Skeletal muscle tissue (tissue), 4 donors: Measurements from ENCODE around the gene SELENON. TPM values are rescaled to one million over a fixed set of nuclear protein-coding genes. Genes with fewer than 3 reads are reported as not detected.
"Not testable (repeated sequence)": the region's sequence is repeated elsewhere in the genome, so short reads cannot be mapped to it uniquely, and the experiment has no call there.

ENCODE experiments used
- H3K27ac ChIP-seq: one replicate; pipeline ENCODE4 v1.7.0; 2013; ENCODE audit warnings: mild to moderate bottlenecking, low read depth, low read length, inconsistent platforms
- H3K27me3 ChIP-seq, 3 donors: one replicate each; pipeline ENCODE4 v1.7.0; 2013; ENCODE audit warnings: low read length in 3 of 3; ENCODE audit not compliant: control insufficient read depth in 3 of 3, insufficient read depth in 3 of 3
- H3K36me3 ChIP-seq, 3 donors: one replicate each; pipeline ENCODE4 v1.7.0; 2013; ENCODE audit warnings: low read length in 3 of 3; ENCODE audit not compliant: control insufficient read depth in 3 of 3, insufficient read depth in 3 of 3
- H3K4me1 ChIP-seq, 3 donors: one replicate each; pipeline ENCODE4 v1.7.0; 2013; ENCODE audit warnings: low read length in 3 of 3, mild to moderate bottlenecking in 3 of 3; ENCODE audit not compliant: control insufficient read depth in 3 of 3, insufficient read depth in 3 of 3
- H3K4me3 ChIP-seq, 3 donors: one replicate each; pipeline ENCODE4 v1.7.0; 2013; ENCODE audit warnings: low read length in 3 of 3
- H3K9ac ChIP-seq, 3 donors: one replicate each; pipeline ENCODE4 v1.7.0; 2013; ENCODE audit warnings: low read length in 3 of 3, mild to moderate bottlenecking in 3 of 3, moderate library complexity in 2 of 3, low read depth in 1 of 3
- H3K9me3 ChIP-seq, 3 donors: one replicate each; pipeline ENCODE4 v1.7.0; 2013; ENCODE audit warnings: low read length in 3 of 3; ENCODE audit not compliant: control insufficient read depth in 3 of 3
- total RNA-seq: library from RNA; depleted of rRNA; stranded (reverse); fragments of >200 nt; gene quantifications from one replicate; pipeline ENCODE4 v1.2.3, GENCODE V29; 2014
- donor health status: Osteomylitis.

SELENON gene
- total RNA-seq, 1 donor from 2014 or later = 9.9 TPM

DNA sequence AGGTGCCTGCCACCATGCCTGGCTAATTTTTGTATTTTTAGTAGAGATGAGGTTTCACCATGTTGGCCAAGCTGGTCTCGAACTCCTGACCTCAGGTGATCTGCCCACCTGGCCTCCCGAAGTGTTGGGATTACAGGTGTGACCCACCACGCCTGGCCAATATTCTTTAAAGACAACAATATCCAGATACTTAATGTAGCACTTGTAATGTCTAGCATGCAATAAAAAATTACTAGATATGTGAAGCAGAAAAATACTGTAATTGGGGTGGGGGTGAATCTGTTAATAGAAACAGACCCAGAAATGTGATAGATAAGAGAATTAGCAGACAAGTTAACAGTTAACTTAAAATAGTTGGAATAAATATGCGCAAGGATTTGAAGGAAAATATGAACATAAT lies 39.8 kb downstream of the SELENON start:
- H3K4me3 ChIP-seq, H3K9me3 ChIP-seq, H3K9ac ChIP-seq, H3K27me3 ChIP-seq, H3K27ac ChIP-seq, H3K36me3 ChIP-seq, H3K4me1 ChIP-seq: not testable (repeated sequence)

DNA sequence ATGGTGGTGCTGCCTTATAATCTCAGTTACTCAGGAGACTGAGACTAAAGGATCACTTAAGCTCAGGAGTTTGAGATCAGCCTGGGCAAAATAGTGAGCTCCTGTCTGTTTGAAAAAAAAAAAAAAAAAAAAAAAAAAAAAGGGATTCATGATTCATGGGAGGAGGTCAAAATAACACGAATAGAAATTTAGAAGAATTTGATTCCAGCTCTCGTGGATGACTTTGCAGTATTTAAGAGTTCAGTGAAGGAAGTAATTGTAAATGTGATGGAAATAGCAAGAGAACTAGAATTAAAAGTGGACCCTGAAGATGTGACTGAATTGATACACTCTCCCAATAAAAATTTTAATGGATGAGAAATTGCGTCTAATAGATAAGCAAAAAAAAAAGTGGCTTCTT lies 43.5 kb downstream of the SELENON start:
- H3K27ac ChIP-seq = no peak overlapping the region
- H3K9ac ChIP-seq = no peak overlapping the region
- H3K36me3 ChIP-seq = no peaks in the 10 kb centered on the region
- no peaks in the 10 kb centered on the region for H3K27me3 ChIP-seq
- H3K4me1 ChIP-seq = peaks cover 0 to 6% (median 0%) of the 10 kb centered on the region in 3 donors
- H3K9me3 ChIP-seq = no peaks in the 10 kb centered on the region
- H3K4me3 ChIP-seq = no peak overlapping the region

DNA sequence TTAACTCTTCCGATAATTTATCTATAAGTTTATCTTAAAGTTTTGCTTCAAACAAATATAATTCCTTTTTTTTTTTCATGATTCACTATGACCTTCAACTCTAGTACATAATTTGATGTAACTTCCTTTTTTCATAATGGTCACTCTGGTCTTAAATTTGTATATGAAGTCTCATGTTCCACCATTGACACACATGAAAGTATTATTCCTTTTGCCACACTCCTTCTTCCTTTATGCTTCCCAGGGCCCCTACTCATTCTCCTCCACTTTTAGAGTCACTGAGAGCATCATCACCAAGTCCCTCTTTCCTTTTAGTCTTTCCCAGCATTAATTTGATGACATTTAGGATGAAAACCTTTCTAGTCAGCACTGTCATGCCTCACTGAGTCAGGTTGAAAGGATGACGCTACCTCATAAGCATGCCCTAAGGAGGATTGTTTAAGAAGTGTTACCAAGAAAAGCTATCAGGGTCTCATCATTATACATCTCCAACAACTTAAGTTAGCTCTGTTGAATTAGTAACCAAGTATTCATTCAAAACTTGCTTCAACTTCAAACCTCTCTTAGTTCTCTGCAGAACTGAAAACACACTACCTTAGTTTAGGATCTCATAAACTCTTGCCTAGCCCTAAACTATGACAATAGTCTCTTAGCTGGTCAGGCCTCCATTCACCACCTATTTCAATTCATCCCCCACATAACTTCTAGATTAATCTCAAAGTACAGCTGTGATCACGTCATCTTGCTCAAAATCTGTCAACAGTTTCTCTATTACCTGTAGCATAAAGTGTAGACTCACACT lies 44.7 kb downstream of the SELENON start:
- Histone ChIP-seq H3K36me3 (no peaks in the 10 kb centered on the region), H3K4me1 (peaks cover 0 to 6% (median 0%) of the 10 kb centered on the region in 3 donors), H3K4me3 (no peak overlapping the region), H3K27ac (no peak overlapping the region), H3K27me3 (no peaks in the 10 kb centered on the region), H3K9me3 (no peaks in the 10 kb centered on the region), H3K9ac (no peak overlapping the region)

DNA sequence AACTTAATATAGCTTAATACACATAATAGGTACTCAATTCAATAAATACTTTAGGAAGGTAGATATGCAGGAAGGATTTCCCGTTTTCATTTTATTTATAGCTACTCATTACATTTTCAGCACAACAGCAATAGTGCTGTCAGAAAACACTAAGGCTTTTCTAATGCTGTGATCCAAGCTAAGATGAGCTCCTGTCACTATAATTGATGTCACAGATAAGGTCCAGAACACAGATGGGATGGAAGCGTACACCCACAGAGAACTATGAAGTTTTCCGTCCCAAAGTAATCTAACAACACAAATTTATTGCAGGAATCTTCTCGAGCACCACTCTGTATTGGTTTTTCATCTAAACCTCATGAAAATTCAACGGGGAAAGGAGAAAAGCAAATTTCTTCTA lies 45.7 kb downstream of the SELENON start:
- Histone ChIP-seq H3K4me3 (no peak overlapping the region), H3K36me3 (no peaks in the 10 kb centered on the region), H3K27ac (no peak overlapping the region), H3K9ac (no peak overlapping the region), H3K4me1 (peaks cover 0 to 6% (median 0%) of the 10 kb centered on the region in 3 donors), H3K9me3 (no peaks in the 10 kb centered on the region), H3K27me3 (no peaks in the 10 kb centered on the region)

DNA sequence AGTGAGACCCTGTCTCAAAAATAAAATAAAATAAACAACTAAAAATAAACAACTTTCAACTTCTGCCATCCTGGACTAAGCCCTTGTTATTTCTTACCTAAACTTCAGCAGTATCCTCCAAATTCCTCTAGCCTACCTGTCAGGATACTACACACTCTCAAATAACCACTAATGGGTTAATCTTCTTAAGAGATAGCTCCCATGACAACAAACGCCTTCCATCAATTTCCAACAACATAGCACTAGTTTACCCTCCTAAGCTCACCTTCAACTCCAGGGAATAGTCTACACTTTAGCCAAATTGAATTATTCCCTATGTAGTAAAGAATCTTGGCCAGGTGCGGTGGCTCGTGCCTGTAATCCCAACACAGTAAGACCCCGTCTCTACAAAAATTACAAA lies 47.9 kb downstream of the SELENON start:
- Histone ChIP-seq H3K4me1 (no peaks in the 10 kb centered on the region), H3K4me3 (no peak overlapping the region), H3K36me3 (no peaks in the 10 kb centered on the region), H3K27ac (no peak overlapping the region), H3K27me3 (no peaks in the 10 kb centered on the region), H3K9me3 (no peaks in the 10 kb centered on the region), H3K9ac (no peak overlapping the region)

DNA sequence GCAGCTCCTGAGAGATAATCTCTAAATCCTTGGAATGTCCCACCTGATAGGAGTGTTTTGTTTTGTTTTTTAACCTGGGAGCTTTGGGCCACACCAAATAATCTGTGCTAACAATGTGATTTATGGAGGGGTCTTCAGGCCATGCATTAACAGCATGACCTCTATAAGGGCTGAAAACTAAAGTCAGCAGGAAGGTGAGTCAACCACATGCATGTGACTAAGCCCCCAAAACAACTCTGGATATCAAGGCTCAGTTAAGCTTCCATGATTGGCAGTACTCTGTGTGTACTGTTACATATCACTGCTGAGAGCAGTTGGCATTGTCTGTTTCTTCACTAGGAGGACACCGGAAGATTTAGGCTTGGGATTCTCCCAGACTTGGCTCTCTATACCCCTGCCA lies 48.5 kb downstream of the SELENON start:
- no peaks in the 10 kb centered on the region for H3K9me3 ChIP-seq
- no peak overlapping the region for H3K27ac ChIP-seq
- no peaks in the 10 kb centered on the region for H3K36me3 ChIP-seq
- H3K9ac ChIP-seq = no peak overlapping the region
- H3K4me3 ChIP-seq = no peak overlapping the region
- no peaks in the 10 kb centered on the region for H3K4me1 ChIP-seq
- H3K27me3 ChIP-seq = no peaks in the 10 kb centered on the region

DNA sequence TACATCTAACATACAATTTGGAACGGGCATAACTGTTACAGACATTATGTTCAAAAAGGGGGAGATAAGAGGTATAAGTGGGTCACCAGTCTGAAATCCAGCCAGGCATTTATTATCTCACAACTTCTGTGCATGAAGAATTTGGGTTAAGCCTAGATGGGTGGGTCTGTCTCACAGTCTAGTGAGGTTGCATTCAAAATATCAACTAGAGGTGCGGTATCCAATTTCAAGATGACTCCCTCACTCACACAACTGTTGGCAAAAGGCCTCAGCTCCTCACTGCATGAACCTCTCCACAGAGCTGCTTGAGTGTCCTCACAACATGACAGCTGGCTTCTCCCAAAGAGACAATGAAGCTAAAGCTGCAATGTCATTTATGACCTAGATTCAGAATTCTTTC lies 54.6 kb downstream of the SELENON start:
- H3K4me1 ChIP-seq = peaks cover 8 to 10% (median 9%) of the 10 kb centered on the region in 3 donors
- H3K27ac ChIP-seq = no peak overlapping the region
- no peaks in the 10 kb centered on the region for H3K36me3 ChIP-seq
- no peak overlapping the region for H3K4me3 ChIP-seq
- no peaks in the 10 kb centered on the region for H3K9me3 ChIP-seq
- no peaks in the 10 kb centered on the region for H3K27me3 ChIP-seq
- H3K9ac ChIP-seq = no peak overlapping the region

DNA sequence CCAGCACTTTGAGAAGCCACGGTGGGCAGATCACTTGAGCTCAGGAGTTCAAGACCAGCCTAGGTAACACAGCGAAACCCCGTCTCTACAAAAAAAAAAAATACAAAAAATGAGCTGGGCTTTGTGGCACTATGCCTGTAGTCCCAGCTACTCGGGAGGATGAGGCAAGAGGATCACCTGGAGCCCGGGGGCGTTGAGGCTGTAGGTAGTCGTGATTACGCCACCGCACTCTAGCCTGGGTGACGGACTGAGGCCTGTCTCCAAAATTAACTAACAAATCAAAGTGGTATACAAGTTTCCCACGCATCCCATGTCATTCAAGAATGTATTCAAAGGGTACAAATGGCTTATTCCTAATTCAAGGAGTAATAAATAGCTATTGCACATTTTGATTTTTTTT lies 56.9 kb downstream of the SELENON start:
- H3K27me3 ChIP-seq = no peaks in the 10 kb centered on the region
- no peaks in the 10 kb centered on the region for H3K36me3 ChIP-seq
- H3K4me1 ChIP-seq = peaks cover 10 to 12% (median 10%) of the 10 kb centered on the region in 3 donors
- no peak overlapping the region for H3K4me3 ChIP-seq
- H3K9me3 ChIP-seq = no peaks in the 10 kb centered on the region
- H3K9ac ChIP-seq = no peak overlapping the region
- no peak overlapping the region for H3K27ac ChIP-seq

DNA sequence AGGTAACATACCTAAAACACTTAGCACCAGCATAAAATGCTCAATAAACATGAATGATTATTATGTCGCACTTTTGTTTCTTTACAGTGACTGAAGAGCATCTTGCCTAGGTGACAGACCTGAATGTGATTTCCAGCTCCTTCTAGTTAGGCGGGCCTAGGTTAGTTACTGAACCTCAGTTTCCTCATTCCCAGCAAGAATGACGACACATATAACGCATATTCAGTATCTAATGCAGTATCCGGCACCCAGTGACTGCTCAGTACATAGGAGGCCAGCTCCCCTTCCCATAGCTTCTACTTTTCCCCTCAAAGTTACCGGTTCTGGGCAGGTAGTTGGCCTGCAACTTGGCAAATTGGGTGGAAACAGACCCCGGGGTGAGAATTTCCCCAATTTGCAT lies 58.5 kb downstream of the SELENON start:
- H3K9me3 ChIP-seq = no peaks in the 10 kb centered on the region
- no peaks in the 10 kb centered on the region for H3K27me3 ChIP-seq
- H3K27ac ChIP-seq = no peak overlapping the region
- peaks cover 16 to 22% (median 16%) of the 10 kb centered on the region in 3 donors for H3K4me1 ChIP-seq
- H3K9ac ChIP-seq = peak overlapping the region in 2 of 3 donors; percentile 74 to 83
- peak overlapping the region in 2 of 3 donors; percentile 81 to 82 for H3K4me3 ChIP-seq
- peaks cover 0 to 4% (median 3%) of the 10 kb centered on the region in 3 donors for H3K36me3 ChIP-seq

DNA sequence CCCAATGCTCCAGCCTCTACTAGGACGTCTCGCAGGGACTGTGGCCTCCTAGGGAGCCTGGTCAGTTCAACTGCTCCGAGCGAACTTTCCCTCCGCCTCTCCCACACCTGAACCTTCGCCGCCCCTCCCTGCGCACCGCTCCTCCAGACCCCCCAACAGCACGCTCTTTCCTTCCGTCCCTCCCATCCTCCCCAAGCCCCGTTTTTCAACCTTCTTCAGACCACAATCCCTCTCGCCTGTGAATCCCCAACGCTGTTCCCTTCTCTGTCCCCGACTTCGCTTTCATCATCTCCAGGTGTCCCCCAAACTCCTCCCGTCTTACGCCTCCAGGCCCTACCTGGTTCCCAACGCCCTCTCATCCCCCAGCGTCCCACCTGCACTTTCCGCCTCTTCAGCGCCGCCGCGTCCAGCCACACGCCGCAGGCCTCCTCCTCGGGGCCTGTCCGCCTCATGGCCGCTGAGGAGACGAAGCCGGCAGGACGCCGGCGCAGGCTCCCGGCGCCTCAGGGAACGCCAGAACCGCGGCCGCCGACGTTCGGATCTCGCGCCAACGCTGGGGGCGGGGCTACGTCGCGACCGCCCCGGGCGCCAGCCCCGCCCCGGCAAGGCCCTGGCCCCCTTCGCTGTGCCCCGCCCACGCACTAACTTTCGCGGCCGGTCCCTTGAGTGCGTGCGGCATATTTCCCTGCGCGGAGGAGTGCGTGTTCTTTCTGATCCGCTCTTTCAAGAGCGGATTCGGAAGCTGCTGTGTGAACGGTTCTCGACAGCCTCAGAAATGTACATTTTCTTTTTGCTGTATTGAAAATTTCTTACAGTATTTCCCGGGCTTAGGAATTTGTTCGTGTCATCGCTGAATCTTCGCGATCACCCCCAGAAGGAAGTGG lies 59.2 kb downstream of the SELENON start, which contains the start of gene AUNIP:
TSS of gene AUNIP (minus strand) at position 552 of the 884 bp plus-strand sequence. CDS start at position 452, 100 bp downstream.
- Histone ChIP-seq H3K36me3 (peaks cover 0 to 4% (median 3%) of the 10 kb centered on the region in 3 donors), H3K27me3 (no peaks in the 10 kb centered on the region), H3K27ac (peak within 1 kb of the TSS; percentile 64), H3K9ac (peak within 1 kb of the TSS; percentile 74 to 83 (median 74)), H3K4me3 (peak within 1 kb of the TSS; percentile 81 to 83 (median 82)), H3K4me1 (peaks cover 16 to 22% (median 16%) of the 10 kb centered on the region in 3 donors), H3K9me3 (no peaks in the 10 kb centered on the region)
